ES-I3 (cell line): ENCODE measurements around the gene ZBTB2.
"Not testable (repeated sequence)": the region's sequence is repeated elsewhere in the genome, so short reads cannot be mapped to it uniquely, and the experiment has no call there.

Experiments used
- H3K36me3 ChIP-seq: 2 replicates; pipeline ENCODE4 v1.6.1; 2013; ENCODE audit warnings: mild to moderate bottlenecking, low read length, control low read depth, moderate library complexity; ENCODE audit not compliant: insufficient read depth
- H3K4me1 ChIP-seq: 2 replicates; pipeline ENCODE4 v1.6.1; 2013; ENCODE audit warnings: mild to moderate bottlenecking, control low read depth, low read length; ENCODE audit not compliant: insufficient read depth
- H3K9ac ChIP-seq: 2 replicates; pipeline ENCODE4 v1.6.1; 2013; ENCODE audit warnings: low read depth, mild to moderate bottlenecking, low read length, moderate library complexity
- H3K9me3 ChIP-seq: 2 replicates; pipeline ENCODE4 v1.6.1; 2013; ENCODE audit warnings: mild to moderate bottlenecking, low read length, moderate library complexity; ENCODE audit not compliant: control insufficient read depth, insufficient read depth

The ZBTB2 gene

GRCh38 chr6:151323791-151324487, 67.4 kb downstream of the ZBTB2 start:
- Histone ChIP-seq H3K36me3 (no peaks in the 10 kb centered on the region), H3K9ac (no peak overlapping the region), H3K9me3 (no peaks in the 10 kb centered on the region), H3K4me1 (peaks cover 8% of the 10 kb centered on the region)

GRCh38 chr6:151322570-151322969, 68.8 kb downstream of the ZBTB2 start:
- peaks cover 8% of the 10 kb centered on the region for H3K4me1 ChIP-seq
- no peaks in the 10 kb centered on the region for H3K36me3 ChIP-seq
- H3K9ac ChIP-seq = no peak overlapping the region
- H3K9me3 ChIP-seq = no peaks in the 10 kb centered on the region

- no peaks in the 10 kb centered on the region for H3K36me3 ChIP-seq
- H3K9ac ChIP-seq = no peak overlapping the region
- no peaks in the 10 kb centered on the region for H3K9me3 ChIP-seq
- H3K4me1 ChIP-seq = peaks cover 8% of the 10 kb centered on the region
These were observed 69.9 kb downstream of the ZBTB2 start for GRCh38 chr6:151321438-151321837.

DNA sequence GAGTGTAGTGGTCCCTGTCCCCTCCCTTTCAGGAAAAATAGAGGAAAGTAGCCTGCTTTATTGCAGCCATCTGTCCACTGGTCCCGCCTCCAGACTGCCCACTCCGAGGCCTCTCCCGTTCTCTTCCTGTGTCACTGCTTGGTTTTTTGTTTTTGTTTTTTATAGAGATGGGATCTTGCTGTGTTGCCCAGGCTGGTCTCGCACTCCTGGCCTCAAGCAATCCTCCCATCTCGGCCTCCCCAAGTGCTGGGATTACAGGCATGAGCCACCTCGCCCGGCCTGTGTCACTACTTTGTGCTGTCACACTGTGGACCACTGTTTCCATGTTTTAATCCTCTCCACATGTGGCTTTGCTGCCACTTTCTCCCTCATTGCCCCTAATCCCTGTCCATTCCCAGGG, 71.2 kb downstream of the ZBTB2 start:
- H3K4me1 ChIP-seq = peaks cover 8% of the 10 kb centered on the region

GRCh38 chr6:151317995-151318365, 73.4 kb downstream of the ZBTB2 start:
- H3K9me3 ChIP-seq = no peaks in the 10 kb centered on the region
- no peak overlapping the region for H3K9ac ChIP-seq

More for the DNA sequence above, 71.2 kb downstream of the ZBTB2 start:
- H3K36me3 ChIP-seq = no peaks in the 10 kb centered on the region
- no peaks in the 10 kb centered on the region for H3K9me3 ChIP-seq
- no peak overlapping the region for H3K9ac ChIP-seq

DNA sequence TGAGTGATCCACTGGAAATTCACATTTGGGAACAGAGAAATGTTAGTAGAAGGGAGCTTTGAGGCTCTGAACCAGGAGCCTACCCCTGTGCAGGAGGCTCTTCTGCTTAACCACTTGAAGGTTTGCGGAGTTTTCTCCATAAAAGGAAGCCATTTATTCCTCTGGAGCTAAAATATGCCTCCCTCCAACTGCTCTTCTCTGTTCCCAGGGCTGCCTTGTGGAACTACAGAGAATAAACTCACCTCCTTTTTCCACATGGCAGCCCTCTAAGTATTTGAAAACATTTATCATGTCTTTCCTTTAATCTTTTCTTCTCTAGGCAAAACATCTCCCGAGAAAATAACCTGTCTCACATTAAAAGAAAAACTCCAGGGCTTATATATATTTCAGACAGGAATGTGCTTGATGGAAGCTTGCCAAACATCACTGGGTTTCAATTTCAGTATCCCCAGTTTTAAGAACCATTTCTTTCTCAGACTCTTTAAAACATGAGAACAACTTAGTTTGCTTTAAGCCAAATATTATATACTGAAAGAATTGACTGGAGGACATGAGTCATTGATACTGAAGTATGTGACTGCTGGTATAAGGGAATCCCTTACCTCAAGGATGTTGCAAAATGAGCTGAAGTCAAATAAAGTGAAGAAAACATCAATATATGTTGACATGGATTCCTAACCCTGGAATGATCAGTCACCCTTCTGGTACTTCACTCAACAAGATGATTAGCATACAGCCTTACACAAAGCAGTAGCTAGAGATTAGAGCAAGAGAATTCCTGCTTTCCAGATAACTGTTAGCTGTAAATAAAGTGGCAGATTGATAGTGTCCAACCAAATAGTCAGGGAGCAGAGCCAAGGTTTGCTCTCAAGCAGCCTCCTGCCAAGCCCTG, 74.0 kb downstream of the ZBTB2 start:
- no peaks in the 10 kb centered on the region for H3K36me3 ChIP-seq
- H3K9ac ChIP-seq = no peak overlapping the region

More at GRCh38 chr6:151317995-151318365, 73.4 kb downstream of the ZBTB2 start:
- Histone ChIP-seq H3K4me1 (no peaks in the 10 kb centered on the region), H3K36me3 (no peaks in the 10 kb centered on the region)

GRCh38 chr6:151315661-151316060, 75.7 kb downstream of the ZBTB2 start:
- H3K4me1 ChIP-seq, H3K9me3 ChIP-seq, H3K36me3 ChIP-seq, H3K9ac ChIP-seq: not testable (repeated sequence)

More for the DNA sequence above, 74.0 kb downstream of the ZBTB2 start:
- Histone ChIP-seq H3K4me1 (no peaks in the 10 kb centered on the region), H3K9me3 (no peaks in the 10 kb centered on the region)
